Loucy (cell line): ENCODE results near the gene GPR152.

Source experiments
- CTCF ChIP-seq: fragments of 200-600 bp; sonication (generic); conservative IDR thresholded peaks from 2 replicates; pipeline ENCODE4 v1.5.1; 2014; ENCODE audit warnings: mild to moderate bottlenecking, antibody characterized with exemption, low read length
- EZH2phosphoT487 ChIP-seq: fragments of 200-600 bp; IDR thresholded peaks from 2 replicates; pipeline ENCODE4 v1.6.1; 2018; ENCODE audit warnings: antibody characterized with exemption, mild to moderate bottlenecking, moderate library complexity, borderline replicate concordance

GRCh38 chr11:67465189-67465510 lies 12.6 kb upstream of the GPR152 start:
- TF ChIP-seq CTCF = no peak
- no peak for TF ChIP-seq EZH2phosphoT487
